Natural killer cell (primary cell): ENCODE data around the gene OSTF1. TPM values are rescaled to one million over a fixed set of nuclear protein-coding genes. Genes with fewer than 3 reads are reported as not detected.

ENCODE experiments used
- ATAC-seq, 3 donors: fragments of 150-1000 bp in 2 of 3; fragments of 200-7000 bp in 1 of 3; cut with Tn5 transposase; 1 replicate in 1 of 3; 2 replicates in 2 of 3; pipeline ENCODE4 v1.10.0; 2021; ENCODE audit warnings: mild to moderate bottlenecking in 2 of 3, moderate library complexity in 2 of 3
- DNase-seq, 2 donors: peaks; one replicate each; pipeline versions ENCODE4 v3.0.0 to v3.0.0-alpha.2; 2013 to 2021; ENCODE audit warnings: mixed read lengths in 1 of 2
- H3K27ac ChIP-seq: one replicate; pipeline ENCODE4 v1.5.1; 2013; ENCODE audit warnings: mild to moderate bottlenecking, low read length
- H3K27me3 ChIP-seq: one replicate; pipeline ENCODE4 v1.6.1; 2013; ENCODE audit warnings: low read length; ENCODE audit not compliant: control insufficient read depth, insufficient read depth
- H3K36me3 ChIP-seq: one replicate; pipeline ENCODE4 v1.6.1; 2013; ENCODE audit warnings: low read length; ENCODE audit not compliant: control insufficient read depth, insufficient read depth
- H3K4me1 ChIP-seq: one replicate; pipeline ENCODE4 v1.6.1; 2013; ENCODE audit warnings: low read length; ENCODE audit not compliant: control insufficient read depth, insufficient read depth
- H3K4me3 ChIP-seq: one replicate; pipeline ENCODE4 v1.5.1; 2013; ENCODE audit warnings: low read length
- H3K9me3 ChIP-seq: one replicate; pipeline ENCODE4 v1.6.1; 2013; ENCODE audit warnings: low read length; ENCODE audit not compliant: control insufficient read depth, insufficient read depth
- H3K27ac Mint-ChIP-seq, 2 donors: one replicate each; pipeline ENCODE4 v1.8.0; 2022; ENCODE audit warnings: mild to moderate bottlenecking in 2 of 2, mixed read lengths in 2 of 2, moderate library complexity in 1 of 2
- H3K27me3 Mint-ChIP-seq, 2 donors: one replicate each; pipeline ENCODE4 v1.8.0; 2022; ENCODE audit warnings: low read depth in 2 of 2, mixed read lengths in 2 of 2
- H3K36me3 Mint-ChIP-seq: one replicate; pipeline ENCODE4 v1.8.0; 2022; ENCODE audit warnings: mixed read lengths
- H3K4me1 Mint-ChIP-seq, 2 donors: one replicate each; pipeline ENCODE4 v1.8.0; 2022; ENCODE audit warnings: mixed read lengths in 2 of 2
- H3K4me3 Mint-ChIP-seq: one replicate; pipeline ENCODE4 v1.8.0; 2022; ENCODE audit warnings: mild to moderate bottlenecking, moderate library complexity, mixed read lengths
- H3K9me3 Mint-ChIP-seq, 2 donors: one replicate each; pipeline ENCODE4 v1.8.0; 2022; ENCODE audit warnings: mixed read lengths in 2 of 2
- CTCF ChIP-seq: fragments of 200-600 bp; IDR thresholded peaks from one replicate; pipeline ENCODE4 v1.8.0; 2022; ENCODE audit warnings: antibody characterized with exemption
- WGBS: methylation state at CpG from one replicate; pipeline ENCODE4 v1.1.7; 2013; ENCODE audit warnings: missing lambda C conversion rate; ENCODE audit not compliant: insufficient coverage; 5-methylcytosine and 5-hydroxymethylcytosine counted together
- intact Hi-C: fragments of 100-400 bp; cut with micrococcal nuclease; formaldehyde crosslinking; loops from one replicate; pipeline ENCODE4 v1.14.2; 2022
- total RNA-seq, 4 donors: library from RNA; stranded (reverse); fragments of 120-200 nt in 1 of 4; gene quantifications; one replicate each; pipeline versions ENCODE4 v1.2.3 to v1.2.4, GENCODE V29; 2013 to 2022

The OSTF1 gene
- total RNA-seq, 3 donors from 2014 or later (not counting 1 experiment from before 2014, with no cell fraction given): 140 to 187 (median 177) TPM

GRCh38 chr9:75092766-75093165 lies 4.5 kb downstream of the OSTF1 start:
- peak overlapping the region; percentile 90 for H3K4me3 Mint-ChIP-seq
- WGBS: 54% methylated on average over 4 of the region's 4 CpGs

GRCh38 chr9:75096796-75097195 lies 8.5 kb downstream of the OSTF1 start:
- no peaks in the 10 kb centered on the region for H3K9me3 Mint-ChIP-seq
- peak overlapping the region; percentile 92 to 100 for H3K27ac Mint-ChIP-seq
- no peak for TF ChIP-seq CTCF
- H3K36me3 Mint-ChIP-seq: no peaks in the 10 kb centered on the region
- 87% methylated on average over 4 of the region's 4 CpGs for WGBS
- no peak for DNase-seq
- intact Hi-C loops: no loop called here
- H3K4me1 Mint-ChIP-seq: peaks cover 83 to 85% of the 10 kb centered on the region in 2 donors
- peak overlapping the region; percentile 29 for H3K27ac ChIP-seq
- H3K4me1 ChIP-seq: peaks cover 55% of the 10 kb centered on the region
- no peaks in the 10 kb centered on the region for H3K27me3 ChIP-seq
- H3K4me3 ChIP-seq: no peak overlapping the region
- peaks cover 10% of the 10 kb centered on the region for H3K36me3 ChIP-seq
- no peak for ATAC-seq
- no peaks in the 10 kb centered on the region for H3K27me3 Mint-ChIP-seq
- peak overlapping the region; percentile 45 for H3K4me3 Mint-ChIP-seq
- H3K9me3 ChIP-seq: no peaks in the 10 kb centered on the region

More at GRCh38 chr9:75092766-75093165, 4.5 kb downstream of the OSTF1 start:
- H3K9me3 Mint-ChIP-seq: no peaks in the 10 kb centered on the region
- ATAC-seq: no peak
- no peak for TF ChIP-seq CTCF
- H3K9me3 ChIP-seq: no peaks in the 10 kb centered on the region
- no peaks in the 10 kb centered on the region for H3K36me3 Mint-ChIP-seq
- no peak overlapping the region for H3K4me3 ChIP-seq
- DNase-seq: no peak
- H3K27me3 ChIP-seq: no peaks in the 10 kb centered on the region
- peak overlapping the region; percentile 92 to 100 for H3K27ac Mint-ChIP-seq
- H3K36me3 ChIP-seq: peaks cover 6% of the 10 kb centered on the region
- intact Hi-C loops: no loop called here
- peaks cover 87% of the 10 kb centered on the region in 2 donors for H3K4me1 Mint-ChIP-seq
- H3K27ac ChIP-seq: peak overlapping the region; percentile 92
- no peaks in the 10 kb centered on the region for H3K27me3 Mint-ChIP-seq
- peaks cover 50% of the 10 kb centered on the region for H3K4me1 ChIP-seq

GRCh38 chr9:75101004-75101588 lies 12.8 kb downstream of the OSTF1 start:
- 76% methylated on average over 8 of the region's 9 CpGs for WGBS
- peaks cover 65% of the 10 kb centered on the region for H3K4me1 ChIP-seq
- H3K27me3 ChIP-seq: no peaks in the 10 kb centered on the region
- peaks cover 74 to 81% of the 10 kb centered on the region in 2 donors for H3K4me1 Mint-ChIP-seq
- no peak for TF ChIP-seq CTCF
- no peak overlapping the region for H3K4me3 ChIP-seq
- no peaks in the 10 kb centered on the region for H3K9me3 ChIP-seq
- DNase-seq (no peak), ATAC-seq (no peak)
- peak overlapping the region; percentile 33 for H3K4me3 Mint-ChIP-seq
- H3K36me3 Mint-ChIP-seq: peaks cover 6% of the 10 kb centered on the region
- no peaks in the 10 kb centered on the region for H3K9me3 Mint-ChIP-seq
- H3K36me3 ChIP-seq: peaks cover 11% of the 10 kb centered on the region
- H3K27ac Mint-ChIP-seq: peak overlapping the region; percentile 95 to 96
- H3K27ac ChIP-seq: peak overlapping the region; percentile 57
- no peaks in the 10 kb centered on the region for H3K27me3 Mint-ChIP-seq
- intact Hi-C loops: no loop called here
